SK-N-SH (cell line): ENCODE data around the gene CNTNAP2.

ENCODE experiments used
- JUND ChIP-seq: IDR thresholded peaks from 2 replicates; pipeline ENCODE4 v1.4.0; 2012
- POLR2AphosphoS5 ChIP-seq: IDR thresholded peaks from 2 replicates; pipeline ENCODE4 v1.6.1; 2012; ENCODE audit warnings: low read depth, low read length
- SIN3A ChIP-seq: IDR thresholded peaks from 2 replicates; pipeline ENCODE4 v1.6.1; 2012; ENCODE audit warnings: low read depth, mild to moderate bottlenecking, low read length, moderate library complexity, borderline replicate concordance
- TF ChIP-seq, protein P1 (sequence below): fragments of 200-600 bp; sonication (generic); IDR thresholded peaks from 2 replicates; pipeline ENCODE4 v1.6.1; 2017; ENCODE audit warnings: antibody characterized with exemption, mild to moderate bottlenecking, moderate library complexity
- TF ChIP-seq, protein P2 (sequence below): IDR thresholded peaks from 2 replicates; pipeline ENCODE4 v1.6.1; 2012; ENCODE audit warnings: mild to moderate bottlenecking, low read depth, low read length, moderate library complexity

GRCh38 chr7:147485660-147486210 is 1369.1 kb downstream of the CNTNAP2 start:
- TF ChIP-seq, protein P1, sequence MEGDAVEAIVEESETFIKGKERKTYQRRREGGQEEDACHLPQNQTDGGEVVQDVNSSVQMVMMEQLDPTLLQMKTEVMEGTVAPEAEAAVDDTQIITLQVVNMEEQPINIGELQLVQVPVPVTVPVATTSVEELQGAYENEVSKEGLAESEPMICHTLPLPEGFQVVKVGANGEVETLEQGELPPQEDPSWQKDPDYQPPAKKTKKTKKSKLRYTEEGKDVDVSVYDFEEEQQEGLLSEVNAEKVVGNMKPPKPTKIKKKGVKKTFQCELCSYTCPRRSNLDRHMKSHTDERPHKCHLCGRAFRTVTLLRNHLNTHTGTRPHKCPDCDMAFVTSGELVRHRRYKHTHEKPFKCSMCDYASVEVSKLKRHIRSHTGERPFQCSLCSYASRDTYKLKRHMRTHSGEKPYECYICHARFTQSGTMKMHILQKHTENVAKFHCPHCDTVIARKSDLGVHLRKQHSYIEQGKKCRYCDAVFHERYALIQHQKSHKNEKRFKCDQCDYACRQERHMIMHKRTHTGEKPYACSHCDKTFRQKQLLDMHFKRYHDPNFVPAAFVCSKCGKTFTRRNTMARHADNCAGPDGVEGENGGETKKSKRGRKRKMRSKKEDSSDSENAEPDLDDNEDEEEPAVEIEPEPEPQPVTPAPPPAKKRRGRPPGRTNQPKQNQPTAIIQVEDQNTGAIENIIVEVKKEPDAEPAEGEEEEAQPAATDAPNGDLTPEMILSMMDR: no peak
- TF ChIP-seq SIN3A (no peak; the same call in 1 of the 2 replicates), POLR2AphosphoS5 (no peak), JUND (no peak)
- TF ChIP-seq, protein P2, sequence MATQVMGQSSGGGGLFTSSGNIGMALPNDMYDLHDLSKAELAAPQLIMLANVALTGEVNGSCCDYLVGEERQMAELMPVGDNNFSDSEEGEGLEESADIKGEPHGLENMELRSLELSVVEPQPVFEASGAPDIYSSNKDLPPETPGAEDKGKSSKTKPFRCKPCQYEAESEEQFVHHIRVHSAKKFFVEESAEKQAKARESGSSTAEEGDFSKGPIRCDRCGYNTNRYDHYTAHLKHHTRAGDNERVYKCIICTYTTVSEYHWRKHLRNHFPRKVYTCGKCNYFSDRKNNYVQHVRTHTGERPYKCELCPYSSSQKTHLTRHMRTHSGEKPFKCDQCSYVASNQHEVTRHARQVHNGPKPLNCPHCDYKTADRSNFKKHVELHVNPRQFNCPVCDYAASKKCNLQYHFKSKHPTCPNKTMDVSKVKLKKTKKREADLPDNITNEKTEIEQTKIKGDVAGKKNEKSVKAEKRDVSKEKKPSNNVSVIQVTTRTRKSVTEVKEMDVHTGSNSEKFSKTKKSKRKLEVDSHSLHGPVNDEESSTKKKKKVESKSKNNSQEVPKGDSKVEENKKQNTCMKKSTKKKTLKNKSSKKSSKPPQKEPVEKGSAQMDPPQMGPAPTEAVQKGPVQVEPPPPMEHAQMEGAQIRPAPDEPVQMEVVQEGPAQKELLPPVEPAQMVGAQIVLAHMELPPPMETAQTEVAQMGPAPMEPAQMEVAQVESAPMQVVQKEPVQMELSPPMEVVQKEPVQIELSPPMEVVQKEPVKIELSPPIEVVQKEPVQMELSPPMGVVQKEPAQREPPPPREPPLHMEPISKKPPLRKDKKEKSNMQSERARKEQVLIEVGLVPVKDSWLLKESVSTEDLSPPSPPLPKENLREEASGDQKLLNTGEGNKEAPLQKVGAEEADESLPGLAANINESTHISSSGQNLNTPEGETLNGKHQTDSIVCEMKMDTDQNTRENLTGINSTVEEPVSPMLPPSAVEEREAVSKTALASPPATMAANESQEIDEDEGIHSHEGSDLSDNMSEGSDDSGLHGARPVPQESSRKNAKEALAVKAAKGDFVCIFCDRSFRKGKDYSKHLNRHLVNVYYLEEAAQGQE: no peak
